Subcutaneous adipose tissue (tissue), 4 donors: ENCODE measurements around the gene TSPAN5. TPM values are rescaled to one million over a fixed set of nuclear protein-coding genes. Genes with fewer than 3 reads are reported as not detected.

Experiments
- CTCF ChIP-seq: fragments of 450-650 bp; IDR thresholded peaks from one replicate; pipeline ENCODE4 v1.5.1; 2016; ENCODE audit warnings: low read depth, mild to moderate bottlenecking, control low read depth, antibody characterized with exemption, moderate library complexity
- total RNA-seq, 4 donors: library from RNA; depleted of rRNA; stranded (reverse); fragments of >200 nt; gene quantifications; one replicate each; pipeline ENCODE4 v1.1.0, GENCODE V29; 2016

The TSPAN5 gene
- 1 to 10 TPM; 2.2 to 6.5 (median 4.1) TPM for total RNA-seq

GRCh38 chr4:98658287-98659105 lies at the start of gene TSPAN5:
Gene TSPAN5 (minus strand): TSS chr4:98658611.
- TF ChIP-seq CTCF = no peak

- no peak for TF ChIP-seq CTCF
These were observed 48.5 kb upstream of the TSPAN5 start for GRCh38 chr4:98706935-98707334.

GRCh38 chr4:98706200-98706813 lies 47.9 kb upstream of the TSPAN5 start:
- no peak for TF ChIP-seq CTCF

GRCh38 chr4:98700656-98701055 lies 42.2 kb upstream of the TSPAN5 start:
- TF ChIP-seq CTCF = no peak

- TF ChIP-seq CTCF = no peak
These were observed 35.7 kb upstream of the TSPAN5 start for GRCh38 chr4:98694076-98694475.

GRCh38 chr4:98692411-98692810 lies 34.0 kb upstream of the TSPAN5 start:
- no peak for TF ChIP-seq CTCF

GRCh38 chr4:98691588-98691987 lies 33.2 kb upstream of the TSPAN5 start:
- TF ChIP-seq CTCF = no peak
